Body of pancreas (tissue), 4 donors: ENCODE results near the gene TRIM49D1. TPM values are rescaled to one million over a fixed set of nuclear protein-coding genes. Genes with fewer than 3 reads are reported as not detected.
A peak's percentile ranks its signal among the peaks of the same experiment; 100 is the strongest.
"Not testable (repeated sequence)": the region's sequence is repeated elsewhere in the genome, so short reads cannot be mapped to it uniquely, and the experiment has no call there.

ENCODE experiments used
- ATAC-seq: fragments of 150-250 bp; one replicate; pipeline ENCODE4 v1.9.1; 2016
- DNase-seq, 4 donors: peaks; one replicate each; pipeline ENCODE4 v3.0.0-alpha.2; 2019
- H3K27ac ChIP-seq, 4 donors: fragments of 200-600 bp; sonication (generic); 1 replicate in 3 of 4; 2 replicates in 1 of 4; pipeline versions ENCODE4 v1.5.1 to v1.6.1; 2016 to 2019; ENCODE audit warnings: mild to moderate bottlenecking in 1 of 4, mixed read lengths in 1 of 4, moderate library complexity in 1 of 4
- H3K27me3 ChIP-seq, 2 donors: fragments of 200-600 bp; sonication (generic); one replicate each; pipeline ENCODE4 v1.6.0; 2016; ENCODE audit warnings: mild to moderate bottlenecking in 1 of 2
- H3K36me3 ChIP-seq, 2 donors: fragments of 200-600 bp; sonication (generic); replicated peaks in 1 of 2; 2 replicates each; pipeline ENCODE4 v1.5.1; 2016; ENCODE audit warnings: low read depth in 2 of 2; ENCODE audit not compliant: insufficient read depth in 1 of 2
- H3K4me1 ChIP-seq: fragments of 200-600 bp; sonication (generic); one replicate; pipeline ENCODE4 v1.6.0; 2016
- H3K4me3 ChIP-seq, 2 donors: fragments of 200-600 bp; sonication (generic); 1 replicate in 1 of 2; 2 replicates in 1 of 2; pipeline ENCODE4 v1.5.1; 2016 to 2019
- H3K9me3 ChIP-seq, 3 donors: fragments of 200-600 bp; sonication (generic); 1 replicate in 2 of 3; 2 replicates in 1 of 3; pipeline ENCODE4 v1.5.1; 2016
- POLR2A ChIP-seq, 3 donors: fragments of 450-650 bp; IDR thresholded peaks; one replicate each; pipeline ENCODE4 v1.6.1; 2016; ENCODE audit warnings: antibody characterized with exemption in 3 of 3, mild to moderate bottlenecking in 2 of 3
- WGBS, 2 donors: methylation state at CpG; one replicate each; pipeline ENCODE4 v1.1.5; 2017; 5-methylcytosine and 5-hydroxymethylcytosine counted together
- intact Hi-C: fragments of 100-400 bp; cut with DNase I; formaldehyde crosslinking; loops from one replicate; pipeline ENCODE4 v1.15.1; 2023
- total RNA-seq, 2 donors: library from RNA; depleted of rRNA; stranded (reverse); fragments of >200 nt; gene quantifications; one replicate each; pipeline ENCODE4 v1.1.0, GENCODE V29; 2016
- TF ChIP-seq, protein P1 (sequence below), 7 experiments: fragments of 450-650 bp in 4 of 7; fragments of 200-600 bp in 3 of 7; sonication (generic) in 3 of 7; IDR thresholded peaks; one replicate each; pipeline ENCODE4 v1.5.1; 2016 to 2019; ENCODE audit warnings: antibody characterized with exemption in 7 of 7

Gene TRIM49D1, protein sequence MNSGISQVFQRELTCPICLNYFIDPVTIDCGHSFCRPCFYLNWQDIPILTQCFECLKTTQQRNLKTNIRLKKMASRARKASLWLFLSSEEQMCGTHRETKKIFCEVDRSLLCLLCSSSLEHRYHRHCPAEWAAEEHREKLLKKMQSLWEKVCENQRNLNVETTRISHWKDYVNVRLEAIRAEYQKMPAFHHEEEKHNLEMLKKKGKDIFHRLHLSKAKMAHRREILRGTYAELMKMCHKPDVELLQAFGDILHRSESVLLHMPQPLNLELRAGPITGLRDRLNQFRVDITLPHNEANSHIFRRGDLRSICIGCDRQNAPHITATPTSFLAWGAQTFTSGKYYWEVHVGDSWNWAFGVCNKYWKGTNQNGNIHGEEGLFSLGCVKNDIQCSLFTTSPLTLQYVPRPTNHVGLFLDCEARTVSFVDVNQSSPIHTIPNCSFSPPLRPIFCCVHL
- total RNA-seq, result not detected

- Histone ChIP-seq H3K4me1 (no peaks in the 10 kb centered on the region), H3K36me3 (no peaks in the 10 kb centered on the region), H3K4me3 (no peak within 1 kb of the TSS), H3K27me3 (no peaks in the 10 kb centered on the region), H3K27ac (no peak within 1 kb of the TSS), H3K9me3 (no peaks in the 10 kb centered on the region)
- 23 to 37% methylated on average over 3 of the region's 3 CpGs for WGBS, 2 donors
- DNase-seq (no peak), ATAC-seq (no peak)
- intact Hi-C loops, result no loop called here
- no peak for TF ChIP-seq POLR2A (IDR thresholded peaks at IDR 0.05)
- TF ChIP-seq, protein P1, sequence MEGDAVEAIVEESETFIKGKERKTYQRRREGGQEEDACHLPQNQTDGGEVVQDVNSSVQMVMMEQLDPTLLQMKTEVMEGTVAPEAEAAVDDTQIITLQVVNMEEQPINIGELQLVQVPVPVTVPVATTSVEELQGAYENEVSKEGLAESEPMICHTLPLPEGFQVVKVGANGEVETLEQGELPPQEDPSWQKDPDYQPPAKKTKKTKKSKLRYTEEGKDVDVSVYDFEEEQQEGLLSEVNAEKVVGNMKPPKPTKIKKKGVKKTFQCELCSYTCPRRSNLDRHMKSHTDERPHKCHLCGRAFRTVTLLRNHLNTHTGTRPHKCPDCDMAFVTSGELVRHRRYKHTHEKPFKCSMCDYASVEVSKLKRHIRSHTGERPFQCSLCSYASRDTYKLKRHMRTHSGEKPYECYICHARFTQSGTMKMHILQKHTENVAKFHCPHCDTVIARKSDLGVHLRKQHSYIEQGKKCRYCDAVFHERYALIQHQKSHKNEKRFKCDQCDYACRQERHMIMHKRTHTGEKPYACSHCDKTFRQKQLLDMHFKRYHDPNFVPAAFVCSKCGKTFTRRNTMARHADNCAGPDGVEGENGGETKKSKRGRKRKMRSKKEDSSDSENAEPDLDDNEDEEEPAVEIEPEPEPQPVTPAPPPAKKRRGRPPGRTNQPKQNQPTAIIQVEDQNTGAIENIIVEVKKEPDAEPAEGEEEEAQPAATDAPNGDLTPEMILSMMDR (IDR thresholded peaks at IDR 0.05), result no peak
Observed at GRCh38 chr11:89922195-89922660, at the start of gene TRIM49D1. TRIM49D1 (minus strand) TSS chr11:89922245; CDS start chr11:89917710, 4,535 bp downstream.

DNA sequence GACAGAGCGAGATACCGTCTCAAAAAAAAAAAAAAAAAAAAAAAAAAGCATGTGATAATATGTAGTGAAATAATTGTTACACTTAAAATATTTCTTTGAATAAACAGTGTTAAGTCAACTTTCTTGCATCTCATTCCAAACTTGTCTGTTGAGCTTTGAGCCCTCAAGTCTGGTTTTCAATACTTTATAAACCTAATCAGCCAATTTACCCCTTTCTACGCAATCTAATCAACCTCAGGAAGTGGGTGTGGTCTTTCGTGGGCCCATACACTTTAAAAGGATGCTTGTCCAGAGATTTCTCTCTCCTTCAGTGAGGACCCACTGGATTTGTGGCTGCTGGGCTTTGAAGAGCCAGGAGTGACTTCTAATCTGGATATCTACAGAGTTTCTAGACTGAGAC lies 43.7 kb upstream of the TRIM49D1 start, which contains the start of gene TRIM64:
TRIM64 (plus strand) TSS at position 301 of the 400 bp plus-strand sequence. CDS start 2,467 bp downstream, outside the sequence.
- H3K36me3 ChIP-seq, intact Hi-C loops, H3K27me3 ChIP-seq, H3K4me3 ChIP-seq, DNase-seq, ATAC-seq, H3K9me3 ChIP-seq, H3K27ac ChIP-seq, H3K4me1 ChIP-seq: not testable (repeated sequence)
- no CpG with 5 or more reads among the region's 4 CpGs for WGBS, 2 donors

- intact Hi-C loops, H3K27ac ChIP-seq, H3K9me3 ChIP-seq, H3K36me3 ChIP-seq, H3K4me3 ChIP-seq, H3K4me1 ChIP-seq, H3K27me3 ChIP-seq, ATAC-seq: not testable (repeated sequence)
- WGBS, 2 donors, result 75 to 81% methylated on average over 6 of the region's 6 CpGs
- DNase-seq, result peak in 1 of 4 donors; percentile 1
Observed at GRCh38 chr11:89960833-89961232, 38.8 kb upstream of the TRIM49D1 start.

DNA sequence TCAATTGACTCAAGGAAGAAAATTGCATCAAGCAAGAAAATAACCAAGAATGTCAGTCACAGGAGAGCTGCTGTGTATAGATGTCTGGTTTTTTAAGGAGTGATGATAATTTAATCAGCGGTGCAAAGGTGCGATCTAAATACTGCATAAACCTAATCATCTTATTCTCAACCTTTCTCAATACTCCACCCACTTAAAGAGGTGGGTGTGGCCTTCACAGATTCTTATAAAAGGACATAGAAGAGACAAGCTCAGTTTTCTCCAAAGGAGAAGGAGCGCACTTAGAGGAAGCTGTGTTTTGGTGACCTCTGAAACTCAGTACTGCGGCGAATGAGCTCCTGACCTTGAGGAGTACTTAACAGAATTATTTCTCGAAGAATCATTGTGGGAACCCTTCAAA lies 1.7 kb upstream of the TRIM49D1 start, which contains the start of gene TRIM49D2:
TRIM49D2 (plus strand) TSS at position 301 of the 400 bp plus-strand sequence. CDS start 2,698 bp downstream, outside the sequence.
- H3K4me1 ChIP-seq, ATAC-seq, DNase-seq, H3K27me3 ChIP-seq, intact Hi-C loops, H3K27ac ChIP-seq, H3K4me3 ChIP-seq, H3K9me3 ChIP-seq, H3K36me3 ChIP-seq: not testable (repeated sequence)
- 64 to 86% methylated on average over 2 of the region's 6 CpGs for WGBS, 2 donors

- WGBS, 2 donors, result no CpG with 5 or more reads among the region's 14 CpGs
Observed at GRCh38 chr11:89900809-89901208, 21.2 kb downstream of the TRIM49D1 start.

DNA sequence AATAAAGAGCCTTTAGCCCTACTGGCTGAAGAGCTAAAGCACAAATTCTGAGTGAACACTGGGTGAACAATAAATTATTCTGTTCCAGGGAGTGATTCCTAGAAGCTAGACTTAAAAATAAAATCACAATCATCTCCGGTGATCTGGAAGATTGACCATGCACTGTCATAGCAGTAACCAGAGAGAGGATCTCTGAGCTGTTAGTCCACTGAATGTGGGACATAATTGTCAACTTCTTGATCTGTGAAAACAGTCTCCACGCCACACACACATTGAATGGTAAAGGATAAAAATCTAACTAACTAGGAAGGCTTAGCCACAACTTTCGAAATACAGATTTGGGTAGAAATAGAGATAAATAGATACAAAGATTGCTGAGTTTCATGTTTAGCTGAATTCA lies 28.8 kb downstream of the TRIM49D1 start:
- H3K9me3 ChIP-seq, H3K27ac ChIP-seq, H3K27me3 ChIP-seq, DNase-seq, H3K4me1 ChIP-seq, H3K4me3 ChIP-seq, ATAC-seq, intact Hi-C loops, H3K36me3 ChIP-seq: not testable (repeated sequence)
- WGBS, 2 donors, result 56% methylated on average over 2 of the region's 3 CpGs; no CpG with 5 or more reads in 1 of the 2 donors

More at GRCh38 chr11:89900809-89901208, 21.2 kb downstream of the TRIM49D1 start:
- H3K27me3 ChIP-seq, H3K27ac ChIP-seq, H3K4me1 ChIP-seq, ATAC-seq, DNase-seq, H3K9me3 ChIP-seq, H3K4me3 ChIP-seq, H3K36me3 ChIP-seq, intact Hi-C loops: not testable (repeated sequence)

- H3K27me3 ChIP-seq, ATAC-seq, H3K9me3 ChIP-seq, intact Hi-C loops, H3K27ac ChIP-seq, H3K4me1 ChIP-seq, H3K36me3 ChIP-seq, H3K4me3 ChIP-seq, DNase-seq: not testable (repeated sequence)
- WGBS, 2 donors, result 63 to 78% methylated on average over 1 to 2 of the region's 6 CpGs
Observed at GRCh38 chr11:89877511-89877910, 44.5 kb downstream of the TRIM49D1 start.

DNA sequence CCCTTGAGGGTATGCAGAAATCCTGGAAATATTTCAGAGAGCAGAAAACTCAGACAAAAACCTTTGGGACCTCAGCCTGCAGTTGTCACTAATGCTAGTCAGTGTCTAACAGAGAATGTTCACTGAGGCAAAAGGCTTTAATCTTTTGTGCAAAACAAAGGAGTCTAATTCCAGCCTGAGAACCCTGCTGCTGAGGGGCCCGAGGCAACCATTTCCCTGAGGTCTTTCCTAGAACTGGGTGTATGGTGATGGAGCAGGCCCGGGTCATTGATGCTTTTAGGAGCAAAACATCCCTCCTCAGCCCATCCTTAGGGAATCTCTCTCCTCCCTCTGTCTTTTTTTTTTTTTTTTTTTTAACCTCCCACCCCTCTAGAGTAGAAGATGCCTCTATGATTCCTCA lies 49.5 kb downstream of the TRIM49D1 start:
- intact Hi-C loops, H3K4me1 ChIP-seq, ATAC-seq, H3K4me3 ChIP-seq, H3K27me3 ChIP-seq, H3K9me3 ChIP-seq, DNase-seq, H3K36me3 ChIP-seq, H3K27ac ChIP-seq: not testable (repeated sequence)
- 52 to 63% methylated on average over 2 of the region's 2 CpGs for WGBS, 2 donors

- H3K27me3 ChIP-seq, H3K27ac ChIP-seq, DNase-seq, H3K36me3 ChIP-seq, ATAC-seq, H3K4me3 ChIP-seq, H3K4me1 ChIP-seq, intact Hi-C loops, H3K9me3 ChIP-seq: not testable (repeated sequence)
- 0% methylated on average over 7 of the region's 35 CpGs; no CpG with 5 or more reads in 1 of the 2 donors for WGBS, 2 donors
Observed at GRCh38 chr11:89865223-89865622, 56.8 kb downstream of the TRIM49D1 start.

GRCh38 chr11:89863906-89864704 lies 57.9 kb downstream of the TRIM49D1 start:
- ATAC-seq, H3K4me1 ChIP-seq, H3K4me3 ChIP-seq, H3K27ac ChIP-seq, H3K27me3 ChIP-seq, H3K9me3 ChIP-seq, intact Hi-C loops, H3K36me3 ChIP-seq: not testable (repeated sequence)
- WGBS, 2 donors, result 2% methylated on average over 20 of the region's 66 CpGs; no CpG with 5 or more reads in 1 of the 2 donors
- peak in 2 of 4 donors; percentile 6 to 10 for DNase-seq
